H9 (cell line): ENCODE data around the gene PAQR7. TPM values are rescaled to one million over a fixed set of nuclear protein-coding genes. Genes with fewer than 3 reads are reported as not detected.

Source experiments
- DNase-seq: peaks from one replicate; pipeline ENCODE4 v3.0.0-alpha.2; 2017
- H2AFZ ChIP-seq: one replicate; pipeline ENCODE4 v1.6.1; 2013; ENCODE audit warnings: mild to moderate bottlenecking, low read length, control low read depth, moderate library complexity
- H2AK5ac ChIP-seq: 2 replicates; pipeline ENCODE4 v1.6.1; 2013; ENCODE audit warnings: low read length, control low read depth, mixed read lengths; ENCODE audit not compliant: insufficient read length
- H2BK120ac ChIP-seq: one replicate; pipeline ENCODE4 v1.6.1; 2013; ENCODE audit warnings: low read depth, mild to moderate bottlenecking, low read length, control low read depth, inconsistent platforms; ENCODE audit not compliant: poor library complexity, severe bottlenecking
- H2BK12ac ChIP-seq: 2 replicates; pipeline ENCODE4 v1.6.1; 2013; ENCODE audit warnings: low read length, control low read depth, mixed read lengths, low read depth; ENCODE audit not compliant: insufficient read length
- H2BK15ac ChIP-seq: 2 replicates; pipeline ENCODE4 v1.6.1; 2013; ENCODE audit warnings: low read depth, low read length, control low read depth
- H2BK20ac ChIP-seq: one replicate; pipeline ENCODE4 v1.6.1; 2013; ENCODE audit warnings: low read depth, mild to moderate bottlenecking, low read length, control low read depth, inconsistent platforms; ENCODE audit not compliant: poor library complexity, severe bottlenecking
- H2BK5ac ChIP-seq: 2 replicates; pipeline ENCODE4 v1.6.1; 2013; ENCODE audit warnings: low read length, control low read depth, mixed read lengths; ENCODE audit not compliant: insufficient read length
- H3K14ac ChIP-seq: 2 replicates; pipeline ENCODE4 v1.6.1; 2013; ENCODE audit warnings: low read length, control low read depth; ENCODE audit not compliant: insufficient read depth
- H3K18ac ChIP-seq: 2 replicates; pipeline ENCODE4 v1.6.1; 2013; ENCODE audit warnings: low read depth, mild to moderate bottlenecking, mixed read lengths, low read length, control low read depth; ENCODE audit not compliant: insufficient read length
- H3K23ac ChIP-seq: 2 replicates; pipeline ENCODE4 v1.6.1; 2013; ENCODE audit warnings: low read length, control low read depth, mixed read lengths, low read depth; ENCODE audit not compliant: insufficient read length
- H3K23me2 ChIP-seq: 2 replicates; pipeline ENCODE4 v1.6.1; 2013; ENCODE audit warnings: low read depth, mild to moderate bottlenecking, mixed read lengths, low read length, control low read depth; ENCODE audit not compliant: insufficient read length, poor library complexity, severe bottlenecking
- H3K27ac ChIP-seq: 2 replicates; pipeline ENCODE4 v1.5.1; 2013; ENCODE audit warnings: low read length, control low read depth, mixed read lengths, low read depth; ENCODE audit not compliant: insufficient read length
- H3K27me3 ChIP-seq: 2 replicates; pipeline ENCODE4 v1.6.1; 2013; ENCODE audit warnings: low read length, control low read depth, inconsistent platforms; ENCODE audit not compliant: insufficient read depth
- H3K4ac ChIP-seq: 2 replicates; pipeline ENCODE4 v1.6.1; 2013; ENCODE audit warnings: low read depth, mild to moderate bottlenecking, control low read depth, inconsistent platforms, low read length, moderate library complexity
- H3K4me1 ChIP-seq: 2 replicates; pipeline ENCODE4 v1.6.1; 2013; ENCODE audit warnings: low read length, control low read depth, inconsistent platforms; ENCODE audit not compliant: insufficient read depth
- H3K4me2 ChIP-seq: 2 replicates; pipeline ENCODE4 v1.6.1; 2013; ENCODE audit warnings: low read length, control low read depth, mixed read lengths; ENCODE audit not compliant: insufficient read length, insufficient read depth
- H3K56ac ChIP-seq: 2 replicates; pipeline ENCODE4 v1.6.1; 2013; ENCODE audit warnings: low read depth, mild to moderate bottlenecking, mixed read lengths, low read length, control low read depth; ENCODE audit not compliant: insufficient read length
- H3K79me1 ChIP-seq: 2 replicates; pipeline ENCODE4 v1.6.1; 2013; ENCODE audit warnings: low read depth, mild to moderate bottlenecking, moderate library complexity, low read length, control low read depth, inconsistent platforms; ENCODE audit not compliant: insufficient read depth, poor library complexity, severe bottlenecking
- H3K79me2 ChIP-seq: 2 replicates; pipeline ENCODE4 v1.6.1; 2013; ENCODE audit warnings: low read length, control low read depth, inconsistent platforms; ENCODE audit not compliant: insufficient read depth
- H3K9ac ChIP-seq: 2 replicates; pipeline ENCODE4 v1.6.1; 2013; ENCODE audit warnings: low read length, control low read depth, mixed read lengths; ENCODE audit not compliant: insufficient read length; ENCODE audit errors: extremely low read depth
- H3K9me3 ChIP-seq: one replicate; pipeline ENCODE4 v1.6.1; 2013; ENCODE audit warnings: low read depth, low read length, inconsistent platforms; ENCODE audit not compliant: control insufficient read depth
- H3T11ph ChIP-seq: one replicate; pipeline ENCODE4 v1.6.1; 2013; ENCODE audit warnings: mild to moderate bottlenecking, low read length, control low read depth, inconsistent platforms
- H4K20me1 ChIP-seq: one replicate; pipeline ENCODE4 v1.6.1; 2013; ENCODE audit not compliant: control insufficient read depth, insufficient read length, insufficient read depth
- H4K5ac ChIP-seq: 2 replicates; pipeline ENCODE4 v1.6.1; 2013; ENCODE audit warnings: low read depth, mild to moderate bottlenecking, mixed read lengths, low read length, control low read depth; ENCODE audit not compliant: insufficient read length
- H4K8ac ChIP-seq: replicated peaks from 2 replicates; pipeline ENCODE4 v1.6.1; 2013; ENCODE audit warnings: low read length, control low read depth, mixed read lengths, low read depth; ENCODE audit not compliant: insufficient read length
- H4K91ac ChIP-seq: 2 replicates; pipeline ENCODE4 v1.6.1; 2013; ENCODE audit warnings: low read depth, mild to moderate bottlenecking, moderate library complexity, mixed read lengths, low read length, control low read depth; ENCODE audit not compliant: insufficient read length
- H3K27ac Mint-ChIP-seq, 3 experiments: 2 replicates in 2 of 3; 3 replicates in 1 of 3; pipeline ENCODE4 v1.8.0; 2020 to 2021; ENCODE audit warnings: mixed read lengths in 3 of 3, mild to moderate bottlenecking in 1 of 3, moderate library complexity in 1 of 3
- H3K27me3 Mint-ChIP-seq: 2 replicates; pipeline ENCODE4 v1.8.0; 2021; ENCODE audit warnings: low read depth, mild to moderate bottlenecking, moderate library complexity, mixed read lengths
- H3K36me3 Mint-ChIP-seq, 3 experiments: 2 replicates in 2 of 3; 3 replicates in 1 of 3; pipeline ENCODE4 v1.8.0; 2020 to 2021; ENCODE audit warnings: low read depth in 3 of 3, mixed read lengths in 3 of 3; ENCODE audit not compliant: insufficient read depth in 1 of 3
- H3K4me1 Mint-ChIP-seq, 2 experiments: 2 replicates each; pipeline ENCODE4 v1.8.0; 2020; ENCODE audit warnings: mixed read lengths in 2 of 2
- H3K4me3 Mint-ChIP-seq, 2 experiments: 2 replicates in 1 of 2; 3 replicates in 1 of 2; pipeline ENCODE4 v1.8.0; 2020 to 2021; ENCODE audit warnings: mild to moderate bottlenecking in 2 of 2, mixed read lengths in 2 of 2, moderate library complexity in 1 of 2
- H3K9me3 Mint-ChIP-seq, 2 experiments: 2 replicates in 1 of 2; 3 replicates in 1 of 2; pipeline ENCODE4 v1.8.0; 2020; ENCODE audit warnings: mild to moderate bottlenecking in 2 of 2, mixed read lengths in 2 of 2, moderate library complexity in 1 of 2
- CTCF ChIP-seq: fragments of 200-600 bp; sonication (generic); conservative IDR thresholded peaks from 3 replicates; pipeline ENCODE4 v1.8.0; 2021; ENCODE audit warnings: antibody characterized with exemption, mild to moderate bottlenecking
- WGBS: extraction: QIAGEN DNeasy Blood & Tissue Kit; methylation state at CpG from one replicate; pipeline ENCODE4 v1.1.7; 2013; ENCODE audit warnings: missing lambda C conversion rate, low lambda C conversion rate, mixed read lengths; ENCODE audit not compliant: insufficient read length; ENCODE audit errors: extremely low coverage; 5-methylcytosine and 5-hydroxymethylcytosine counted together
- total RNA-seq: library from RNA; stranded (reverse); gene quantifications from 2 replicates; pipeline ENCODE4 v1.2.1, GENCODE V29; 2021

Gene PAQR7
- total RNA-seq, 1 experiment from 2014 or later, result 6.3 TPM

- Histone ChIP-seq H3K56ac (no peak overlapping the region), H3K23ac (no peak overlapping the region), H3K4ac (no peak overlapping the region), H2BK120ac (no peak overlapping the region), H2AK5ac (no peak overlapping the region), H3K4me2 (no peak overlapping the region), H3K9me3 (no peaks in the 10 kb centered on the region), H3T11ph (no peak overlapping the region), H3K18ac (no peak overlapping the region), H2BK20ac (no peak overlapping the region), H4K8ac (no peak overlapping the region), H2AFZ (no peak overlapping the region), H4K20me1 (no peaks in the 10 kb centered on the region), H3K79me1 (no peaks in the 10 kb centered on the region), H3K4me1 (peaks cover 2% of the 10 kb centered on the region; the same call in 1 of the 2 replicates), H2BK12ac (no peak overlapping the region), H4K5ac (no peak overlapping the region), H3K79me2 (peaks cover under 1% of the 10 kb centered on the region; the same call in 1 of the 2 replicates), H3K27ac (no peak overlapping the region), H4K91ac (no peak overlapping the region), H3K27me3 (no peaks in the 10 kb centered on the region), H2BK15ac (no peak overlapping the region), H3K9ac (no peak overlapping the region), H3K23me2 (peaks cover 11% of the 10 kb centered on the region), H3K14ac (no peak overlapping the region; the same call in 1 of the 2 replicates), H2BK5ac (no peak overlapping the region)
- no peaks in the 10 kb centered on the region for H3K27me3 Mint-ChIP-seq
- H3K36me3 Mint-ChIP-seq, result peaks cover 0 to 13% (median 12%) of the 10 kb centered on the region in 3 experiments; a peak in 4 of 7 replicates
- WGBS, result no CpG with 5 or more reads among the region's 25 CpGs
- no peaks in the 10 kb centered on the region for H3K9me3 Mint-ChIP-seq
- no peak overlapping the region for H3K4me3 Mint-ChIP-seq
- H3K27ac Mint-ChIP-seq, result peak overlapping the region in 1 of 3 experiments; percentile 25; a peak in 1 of 7 replicates
- TF ChIP-seq CTCF, result 0 out of 3 replicates have a peak, but pooled peaks have one; percentile 14
- no peak for DNase-seq
- peaks cover 19 to 27% of the 10 kb centered on the region in 2 experiments for H3K4me1 Mint-ChIP-seq
Observed at GRCh38 chr1:25863486-25864262, 11.8 kb downstream of the PAQR7 start.
